ENCODE results near the gene ADGRA1.

Gene ADGRA1

DNA sequence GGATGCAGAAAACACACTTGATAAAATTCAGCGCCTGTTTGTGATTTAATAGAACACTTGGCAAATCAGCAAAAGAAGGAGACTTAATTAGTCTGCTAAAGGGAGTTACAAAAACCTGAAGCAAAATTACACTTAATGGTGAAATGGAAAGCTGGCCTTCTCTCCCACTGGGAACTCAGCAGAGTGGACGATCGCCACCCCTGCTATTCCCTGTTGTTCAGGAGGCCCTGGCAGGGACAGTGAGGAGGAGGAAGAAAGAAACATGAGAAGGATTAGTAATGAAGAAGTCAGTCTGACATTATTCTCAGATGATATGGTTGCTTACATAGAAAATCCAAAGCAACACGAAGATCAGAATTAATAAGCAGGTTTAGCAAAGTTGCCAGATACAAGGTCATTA is 66.7 kb downstream of the ADGRA1 start:
- no peak for DNase-seq

DNA sequence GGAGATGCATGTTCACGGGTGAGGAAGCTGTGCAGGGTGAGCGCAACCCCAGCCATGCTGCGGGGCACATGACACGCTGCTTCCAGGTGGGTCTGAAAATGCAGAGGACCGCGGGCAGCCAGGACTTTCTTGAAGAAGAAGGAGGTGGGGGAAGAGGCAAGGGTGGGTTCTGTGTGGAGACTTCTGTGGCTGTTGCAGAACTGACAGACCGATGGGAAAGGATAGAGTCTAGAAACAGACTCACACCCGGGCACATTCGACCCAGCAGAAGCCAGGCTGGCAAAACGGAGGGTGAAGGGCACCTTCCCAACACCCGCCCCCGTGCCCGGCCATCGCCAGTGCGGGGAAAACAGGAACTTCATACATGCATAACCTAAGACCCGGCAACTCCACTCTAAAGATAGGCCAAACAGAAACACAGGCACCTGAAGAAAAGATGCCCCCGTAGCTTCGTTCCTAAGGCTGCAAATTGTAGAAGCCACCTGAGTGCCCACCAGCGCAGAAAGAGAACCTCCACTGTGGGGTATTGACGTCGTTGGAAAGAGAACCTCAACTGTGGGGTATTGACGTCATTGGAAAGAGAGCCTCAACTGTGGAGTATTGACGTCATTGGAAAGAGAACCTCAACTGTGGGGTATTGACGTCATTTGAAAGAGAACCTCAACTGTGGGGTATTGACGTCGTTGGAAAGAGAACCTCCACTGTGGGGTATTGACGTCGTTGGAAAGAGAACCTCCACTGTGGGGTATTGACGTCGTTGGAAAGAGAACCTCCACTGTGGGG is 67.5 kb downstream of the ADGRA1 start:
- no peak for DNase-seq

DNA sequence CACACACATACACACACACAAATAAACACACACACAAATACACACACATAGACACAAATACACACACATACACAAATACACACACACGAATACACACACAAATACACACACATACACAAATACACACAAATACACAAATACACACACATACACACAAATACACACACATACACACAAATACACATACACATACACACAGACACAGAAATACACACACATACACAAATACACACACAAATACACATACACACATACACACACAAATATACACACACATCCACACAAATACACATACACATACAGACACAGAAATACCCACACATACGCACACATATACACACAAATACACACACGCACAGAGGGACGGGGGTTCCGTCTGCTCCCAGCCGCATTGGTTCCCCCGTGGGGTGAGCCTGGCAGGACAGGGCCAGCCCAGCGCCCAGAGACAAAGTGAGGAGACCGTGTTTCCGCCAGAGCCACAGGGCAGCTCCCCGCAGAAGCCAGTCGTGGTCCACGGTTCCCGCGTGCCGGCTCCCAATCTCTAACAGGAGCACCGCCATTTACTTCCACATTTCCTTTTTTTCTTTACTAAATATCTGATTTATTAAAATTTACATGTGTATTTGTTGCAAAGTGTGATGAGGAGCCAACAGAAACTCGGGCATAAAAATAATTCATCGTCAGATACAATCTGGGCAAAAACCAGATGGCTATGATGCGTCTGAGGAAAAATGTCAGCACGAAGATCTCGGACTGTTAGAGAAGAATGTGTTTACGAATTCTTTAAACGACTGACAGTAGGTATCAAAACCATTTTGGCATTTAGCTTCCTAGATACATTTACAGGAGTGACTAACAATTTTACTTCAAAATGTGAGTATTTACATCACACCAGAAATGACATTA is 69.2 kb downstream of the ADGRA1 start:
- DNase-seq = no peak

DNA sequence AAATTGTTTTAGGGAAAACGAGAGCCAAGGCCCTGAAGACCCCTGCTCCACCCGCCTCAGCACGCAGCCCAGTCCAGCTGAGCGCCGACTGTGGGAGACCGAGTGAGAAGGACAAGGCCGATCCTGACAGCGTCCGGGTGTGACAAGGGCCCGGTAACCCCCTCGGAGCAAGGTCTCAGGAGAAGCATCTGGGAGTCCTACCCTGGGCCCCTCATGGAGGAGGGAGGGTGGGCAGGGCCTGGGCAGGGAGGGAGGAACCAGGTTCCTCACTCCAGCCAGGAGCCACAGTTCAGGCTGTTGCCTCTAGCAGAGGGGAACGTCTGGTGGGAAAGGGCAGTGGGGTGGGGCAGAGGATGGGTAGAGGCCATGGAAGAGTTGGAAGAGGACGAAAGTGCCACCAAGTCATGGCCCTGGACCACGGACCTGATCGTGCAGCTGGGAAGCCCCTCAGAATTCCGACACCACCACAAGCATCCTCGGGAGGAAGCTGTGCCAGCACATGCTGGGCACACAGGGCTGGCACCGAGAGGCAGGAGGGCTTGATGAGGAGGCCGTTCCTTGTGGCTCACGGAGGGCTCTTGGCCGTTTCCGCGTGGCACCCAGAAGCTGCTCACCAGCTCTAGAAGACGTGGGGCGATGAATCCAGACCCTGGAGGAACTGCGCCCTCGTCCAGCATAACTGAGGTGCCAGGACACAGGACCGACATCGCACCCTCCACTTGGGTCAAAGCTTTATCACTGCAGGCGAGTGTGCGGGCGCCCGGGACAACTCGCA is 70.1 kb downstream of the ADGRA1 start:
- DNase-seq = no peak

DNA sequence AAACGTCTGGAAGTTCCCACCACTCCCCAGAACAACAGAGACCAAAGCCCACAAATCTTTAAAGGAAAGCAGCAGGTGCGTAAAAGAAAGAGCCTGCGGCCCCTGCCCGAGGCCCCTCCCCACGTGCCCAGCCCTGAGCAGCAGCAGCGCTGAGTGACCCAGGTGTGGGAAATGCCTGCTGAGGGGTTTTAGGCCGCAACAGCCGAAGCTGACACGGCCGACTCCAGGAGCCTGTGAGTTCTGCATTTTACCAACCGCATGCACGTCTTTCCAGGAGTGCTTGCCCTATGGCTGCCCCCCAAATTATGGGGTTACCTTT is 70.7 kb downstream of the ADGRA1 start:
- no peak for DNase-seq

DNA sequence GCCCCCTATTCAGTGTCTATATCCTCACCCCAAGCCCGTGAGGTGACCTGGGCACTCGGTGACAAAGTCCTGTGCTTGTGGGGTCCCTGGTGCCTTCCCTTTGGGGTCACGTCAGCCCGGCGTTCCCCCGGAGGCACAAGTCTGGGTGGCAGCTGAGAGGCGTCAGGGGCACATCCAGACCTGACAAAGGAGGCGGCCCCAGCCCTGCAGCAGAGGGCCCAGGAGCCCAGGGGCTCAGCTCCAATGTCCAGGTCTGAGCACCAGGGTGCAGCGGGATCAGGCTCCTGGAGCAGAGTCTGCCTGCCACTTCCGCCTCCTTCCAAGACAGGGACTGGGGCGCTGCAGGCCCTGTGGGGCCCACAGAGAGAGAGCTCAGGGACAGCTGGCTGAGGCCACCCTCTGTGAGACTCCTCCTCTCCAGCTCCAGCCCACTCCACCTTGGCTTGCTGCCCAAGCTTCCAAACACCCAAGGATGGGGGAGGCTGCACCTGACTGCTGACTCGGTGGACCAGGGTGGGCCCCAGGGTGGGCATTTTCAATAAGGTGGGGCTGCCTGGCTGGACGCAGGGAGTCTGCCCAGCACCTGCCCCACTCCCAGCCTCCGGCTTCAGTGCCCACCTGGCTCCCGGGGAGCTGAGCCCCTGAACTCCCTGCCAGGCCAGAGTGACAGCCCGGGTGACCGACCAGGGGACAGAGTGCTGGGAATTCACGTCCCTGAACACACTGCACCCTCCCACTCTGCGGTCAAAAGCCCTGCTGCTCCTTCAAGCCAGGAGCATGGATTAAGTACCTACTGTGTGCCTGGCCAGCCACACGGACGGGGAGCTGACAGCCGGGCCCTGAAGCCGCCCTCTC is 71.3 kb downstream of the ADGRA1 start:
- no peak for DNase-seq

DNA sequence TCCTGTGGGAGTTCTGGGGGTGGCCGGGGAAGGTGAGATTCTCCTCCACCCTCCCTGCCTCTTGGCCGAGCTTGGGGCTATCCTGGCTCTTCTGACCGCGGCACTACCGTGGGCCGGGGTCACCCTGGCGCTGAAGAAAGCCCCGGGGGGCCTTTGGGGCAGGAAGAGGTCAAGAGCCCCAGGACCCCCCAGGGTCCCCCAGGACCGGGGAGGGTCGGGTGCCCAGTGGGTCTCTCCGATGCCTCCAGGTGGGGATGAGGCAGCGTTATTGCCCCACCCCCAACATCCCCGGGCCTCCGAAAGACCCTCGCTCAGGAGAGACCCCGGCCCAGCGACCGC is 71.9 kb downstream of the ADGRA1 start:
- DNase-seq = no peak

DNA sequence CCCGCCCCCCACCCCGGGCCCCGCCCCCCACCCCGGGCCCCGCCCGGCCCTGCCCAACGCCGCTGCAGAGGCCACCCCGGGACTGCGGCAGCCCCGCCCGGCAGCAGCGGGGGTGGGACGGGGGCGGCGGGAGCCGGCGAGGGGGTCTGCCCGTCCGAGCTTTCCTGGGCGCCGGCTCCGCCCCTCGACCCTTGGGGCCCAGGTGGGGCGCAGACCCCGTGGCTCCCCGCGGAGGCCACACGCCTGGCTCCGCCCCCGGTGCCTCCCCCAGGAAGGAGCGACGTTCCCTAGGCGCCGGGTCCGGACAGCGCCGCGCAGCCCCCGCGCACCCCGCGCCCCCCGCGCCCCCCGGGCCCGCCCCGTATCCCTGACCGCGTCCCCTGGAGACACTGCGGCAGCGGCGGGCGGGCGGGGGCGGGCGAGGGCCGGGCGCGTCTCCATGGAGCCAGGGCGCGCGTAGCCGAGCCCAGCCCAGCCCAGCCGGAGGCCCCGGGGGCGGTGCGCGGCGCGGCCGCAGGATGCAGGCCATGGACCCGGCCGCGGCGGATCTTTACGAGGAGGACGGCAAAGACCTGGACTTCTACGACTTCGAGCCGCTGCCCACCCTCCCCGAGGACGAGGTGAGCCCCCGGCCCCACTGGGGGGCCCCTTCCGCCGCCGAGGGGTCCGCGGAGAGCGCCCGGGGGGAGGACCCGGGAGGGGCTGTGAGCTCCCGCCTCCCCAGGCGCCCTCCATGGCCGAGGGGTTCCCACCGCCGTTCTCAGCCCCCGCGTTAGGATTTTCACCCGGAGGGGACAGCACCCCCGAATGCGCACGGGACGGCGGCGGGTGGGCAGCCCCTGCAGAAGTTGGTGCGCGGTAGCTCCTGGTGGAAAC is 72.5 kb downstream of the ADGRA1 start, which contains the start of gene KNDC1:
Gene KNDC1 (plus strand): TSS at position 270 of the 876 bp plus-strand sequence. CDS start 249 bp downstream, at position 519.
- DNase-seq = no peak

DNA sequence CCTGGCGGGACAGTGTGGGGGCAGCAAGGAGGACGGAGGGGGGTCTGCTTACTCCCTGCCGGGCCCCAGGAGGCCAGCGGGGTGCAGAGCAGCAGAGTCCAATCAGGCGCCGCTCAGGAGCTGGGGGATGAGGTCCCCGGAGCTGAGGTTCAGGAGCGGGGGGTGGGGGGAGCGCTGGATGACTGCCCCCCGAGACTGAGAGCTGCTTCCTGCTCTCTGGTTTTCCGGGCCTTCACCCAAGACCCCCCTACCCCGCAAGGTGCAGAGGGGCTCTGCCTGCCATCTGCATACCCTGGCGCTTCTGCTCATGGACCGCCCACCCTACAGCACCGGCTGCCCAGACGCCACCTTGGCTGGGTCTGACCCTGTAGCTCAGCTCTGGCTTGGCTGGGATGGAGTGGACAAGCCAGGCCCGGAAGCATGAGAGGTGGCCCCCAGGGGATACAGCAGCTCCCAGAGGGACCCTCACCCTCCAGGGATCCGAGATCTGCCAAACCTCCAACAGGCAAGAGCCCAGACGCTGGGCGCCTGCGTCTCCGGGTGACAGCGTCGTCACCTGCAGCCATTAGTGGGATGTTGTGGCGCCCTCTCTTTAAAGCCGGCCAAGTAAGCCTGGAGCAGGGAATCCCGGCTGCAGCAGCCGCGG is 73.2 kb downstream of the ADGRA1 start:
- no peak for DNase-seq

DNA sequence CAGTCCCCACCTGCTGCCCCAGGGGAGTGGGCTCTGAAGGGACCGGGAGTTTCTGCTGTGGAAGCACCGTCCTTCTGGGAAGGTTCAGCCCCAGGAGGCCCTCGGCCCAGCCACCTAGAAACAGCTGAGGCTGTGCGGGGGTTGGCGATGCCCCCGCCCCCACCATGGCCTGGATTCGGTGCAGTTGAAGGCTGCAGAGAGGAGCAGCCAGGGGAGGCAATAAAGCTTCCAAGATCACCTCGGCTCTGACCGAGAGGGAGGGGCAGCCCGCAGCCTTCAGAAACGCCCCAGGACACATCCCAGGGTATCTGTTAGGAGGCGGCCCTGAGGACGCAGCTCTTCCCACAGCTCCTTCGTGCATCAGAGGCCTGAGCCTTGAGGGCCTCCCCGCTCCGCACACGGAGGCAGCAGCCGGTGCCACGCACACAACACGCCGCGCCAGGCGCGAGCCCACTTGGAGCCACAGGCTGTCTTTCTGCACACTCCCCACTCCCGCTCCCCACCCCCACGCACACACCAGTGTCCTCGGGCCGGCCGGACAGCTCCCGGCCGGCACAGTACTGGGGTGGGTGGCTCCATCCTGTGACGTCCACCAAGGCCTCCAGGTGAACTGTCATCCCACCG is 73.9 kb downstream of the ADGRA1 start:
- DNase-seq = no peak

DNA sequence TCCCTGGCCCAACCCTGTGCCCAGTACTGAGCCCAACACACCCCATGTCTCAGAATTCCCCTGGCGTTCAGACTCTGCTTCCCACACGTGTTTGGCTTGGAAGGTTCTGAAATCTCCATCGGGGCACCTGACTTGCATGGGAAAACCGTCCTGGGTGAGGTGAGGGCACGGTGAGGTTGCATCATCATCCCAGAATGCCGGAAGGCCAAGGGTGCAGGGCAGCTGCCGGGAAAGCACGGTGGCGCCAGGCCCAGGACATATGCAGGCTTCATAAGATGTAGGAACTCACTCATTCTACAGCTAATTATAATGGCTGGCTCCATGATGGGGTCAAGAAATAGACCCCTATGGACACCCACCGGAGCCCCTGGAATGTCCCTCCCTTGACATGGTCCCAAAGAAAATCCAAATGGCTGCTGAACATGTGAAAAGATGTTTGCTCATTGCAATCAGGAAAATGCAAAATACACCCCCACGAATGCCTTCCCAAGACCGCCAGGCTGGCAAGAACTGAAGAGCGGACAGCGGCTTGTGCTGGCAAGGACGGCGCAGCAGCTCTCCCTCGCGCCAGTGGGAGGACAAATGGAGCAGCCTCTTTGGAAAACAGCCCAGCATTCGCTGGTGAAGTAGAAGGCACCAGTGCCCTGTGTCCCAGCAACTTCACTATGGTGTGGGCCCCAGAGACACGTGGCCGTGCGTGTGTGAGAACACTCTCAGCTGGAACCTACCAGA is 74.6 kb downstream of the ADGRA1 start:
- DNase-seq = no peak

DNA sequence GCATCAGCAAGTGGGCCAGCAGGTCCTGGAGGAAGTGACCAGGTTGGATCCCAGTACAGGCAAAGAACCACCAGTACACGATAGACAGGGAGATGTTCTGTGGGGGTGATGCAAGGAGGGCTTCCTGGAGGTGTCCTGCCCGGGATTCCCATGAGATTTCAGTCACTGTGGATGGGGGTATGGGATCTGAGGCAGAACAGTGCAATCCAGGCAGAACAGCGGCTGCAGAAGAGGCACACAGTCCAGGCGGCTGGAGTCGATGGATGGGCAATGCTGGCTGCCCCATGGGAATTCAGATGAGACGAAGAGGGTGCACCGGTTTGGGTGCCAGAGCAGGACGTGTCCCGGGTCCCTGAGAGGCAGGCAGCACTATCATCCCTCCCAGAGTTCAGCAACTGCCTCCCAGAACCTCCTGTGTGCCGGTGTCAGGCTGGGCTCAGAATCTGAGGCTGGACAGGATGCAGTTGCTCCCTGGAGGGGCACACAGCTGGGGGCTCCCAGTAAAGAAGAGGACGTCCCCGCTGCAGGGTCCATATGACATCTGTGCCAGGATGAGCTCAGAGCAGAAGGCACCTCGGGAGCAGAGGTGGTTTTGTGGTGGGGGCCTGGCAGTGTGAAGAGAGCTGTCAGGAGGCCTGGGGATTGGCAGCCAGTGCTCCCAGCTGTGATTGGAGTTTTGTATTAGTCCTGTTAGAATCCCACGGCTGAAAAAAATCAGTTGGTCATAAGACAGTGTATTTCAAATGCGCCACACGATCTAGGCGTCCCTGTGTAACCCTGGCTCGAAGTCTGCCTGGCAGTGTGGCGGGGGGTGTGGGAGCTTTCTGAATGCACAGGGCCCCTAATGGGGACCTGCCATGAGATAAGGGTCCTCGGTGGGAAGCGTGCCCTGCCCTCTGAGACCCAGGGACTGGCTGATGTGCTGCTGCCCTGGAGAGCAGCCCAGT is 75.5 kb downstream of the ADGRA1 start:
- DNase-seq = no peak

DNA sequence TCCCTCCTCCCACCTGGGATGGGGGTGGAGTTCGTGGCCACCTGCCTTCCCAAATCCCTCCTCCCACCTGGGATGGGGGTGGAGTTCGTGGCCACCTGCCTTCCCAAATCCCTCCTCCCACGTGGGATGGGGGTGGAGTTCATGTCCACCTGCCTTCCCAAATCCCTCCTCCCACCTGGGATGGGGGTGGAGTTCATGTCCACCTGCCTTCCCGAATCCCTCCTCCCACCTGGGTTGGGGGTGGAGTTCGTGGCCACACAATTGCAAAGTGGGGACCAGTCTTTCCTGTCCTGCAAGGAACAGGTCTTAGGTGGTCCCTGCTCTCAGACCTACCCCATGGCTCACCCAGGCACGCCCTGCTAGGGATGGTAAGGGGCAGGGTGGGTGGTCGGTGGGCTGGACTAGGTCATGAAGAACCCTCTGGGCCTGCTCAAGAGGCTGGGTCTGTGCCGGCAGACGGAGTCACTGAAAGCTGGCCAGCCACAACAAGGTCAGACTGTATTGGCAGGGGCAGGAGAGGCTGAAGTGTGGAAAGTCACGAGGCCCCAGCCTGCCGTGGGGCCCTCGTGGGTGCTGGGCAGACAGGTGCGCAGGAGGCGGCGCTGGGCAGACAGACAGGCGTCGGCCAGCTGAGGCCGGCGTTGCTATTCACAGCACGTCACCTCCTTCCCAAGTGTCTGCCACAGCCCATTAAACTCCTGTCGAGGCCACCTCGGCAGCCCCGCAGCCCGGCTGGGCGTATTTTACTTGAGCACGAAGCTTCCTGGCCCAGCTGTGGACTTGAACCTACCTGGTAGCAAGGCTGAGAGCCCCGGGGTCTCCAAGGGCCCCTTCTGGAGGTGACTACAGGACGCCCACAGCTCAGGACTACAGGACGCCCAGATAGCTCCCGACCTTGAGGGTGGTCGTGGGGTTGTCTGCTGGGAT is 76.4 kb downstream of the ADGRA1 start:
- no peak for DNase-seq

DNA sequence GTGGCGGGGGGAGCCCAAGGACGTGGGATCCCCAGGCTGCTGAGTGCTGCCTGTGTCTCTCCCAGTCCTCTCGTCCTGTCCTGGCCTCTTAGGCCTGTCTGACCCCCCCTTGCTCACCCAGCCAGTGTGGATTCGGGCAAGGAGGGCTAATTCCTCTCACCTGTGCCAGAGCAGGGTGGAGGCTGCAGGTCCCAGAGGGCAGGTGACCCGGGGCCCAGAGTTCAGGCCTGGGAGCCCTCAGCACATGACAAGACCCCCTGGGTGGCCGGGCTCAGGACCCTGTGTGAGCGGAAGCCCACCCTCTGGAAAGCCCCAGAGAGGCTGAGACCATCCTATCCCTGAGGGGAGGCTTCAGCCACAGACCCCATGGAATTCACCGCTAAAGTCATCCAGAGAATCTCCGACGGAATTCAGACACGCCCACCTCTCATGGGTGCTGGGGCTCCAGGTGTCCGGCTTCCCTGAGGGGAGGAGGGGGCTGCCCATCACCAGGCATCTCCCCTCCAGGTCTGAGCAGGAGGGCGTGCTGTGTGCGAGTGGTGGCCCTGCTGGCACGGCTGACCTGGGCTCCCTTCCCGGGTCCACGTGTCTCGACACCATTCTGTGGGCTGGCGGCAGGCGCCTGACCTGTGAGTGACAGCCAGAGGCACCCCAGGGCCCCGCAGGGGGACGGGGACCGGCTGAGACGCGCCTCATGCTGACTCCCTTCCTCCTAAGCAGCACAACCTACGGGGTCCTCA is 77.3 kb downstream of the ADGRA1 start:
- DNase-seq = no peak

DNA sequence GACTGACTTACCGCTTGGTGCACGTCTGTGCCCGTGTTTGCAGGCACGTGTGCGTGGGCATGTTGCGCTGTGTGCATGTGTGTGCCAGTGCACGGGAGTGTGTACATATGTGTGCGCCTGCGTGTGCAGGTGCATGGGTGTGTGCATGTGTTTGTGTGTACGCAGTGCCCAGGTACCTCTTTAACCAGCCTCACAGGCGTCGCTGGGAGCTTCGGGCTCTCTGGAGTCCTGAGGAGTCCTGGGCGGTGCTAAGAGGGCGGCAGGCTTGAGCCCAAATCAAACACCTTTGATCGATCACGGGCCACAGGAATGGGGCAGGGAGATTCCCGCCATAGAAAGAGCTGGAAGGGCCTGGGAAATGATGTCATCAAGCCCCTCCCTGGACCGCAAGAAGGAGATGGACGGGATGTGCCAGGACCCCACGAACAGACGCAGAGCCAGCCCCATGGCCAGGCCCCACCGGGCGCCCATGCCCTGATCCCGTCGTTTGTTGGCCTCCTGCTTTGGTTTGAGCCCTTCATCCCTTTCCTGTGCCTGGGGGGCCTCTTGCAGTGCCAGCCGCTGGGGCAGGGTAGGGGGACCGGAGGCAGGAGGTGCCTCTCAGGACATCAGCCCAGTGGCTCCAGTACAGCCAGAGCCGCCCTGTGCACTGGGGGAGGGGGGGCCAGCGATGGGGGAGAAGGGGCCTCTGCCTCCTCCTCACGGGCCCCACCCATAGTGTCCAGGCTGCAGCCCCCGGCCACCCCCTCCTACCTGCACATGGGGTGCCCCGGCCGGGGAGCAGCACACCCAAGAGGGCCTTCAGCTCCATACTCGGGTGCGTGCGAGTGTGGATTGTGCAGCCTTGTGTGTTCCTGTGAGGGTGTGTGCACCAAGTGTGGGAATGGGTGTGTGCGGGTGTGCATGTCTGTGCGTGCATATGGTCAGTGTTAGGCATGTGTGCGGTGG is 78.1 kb downstream of the ADGRA1 start:
- no peak for DNase-seq

DNA sequence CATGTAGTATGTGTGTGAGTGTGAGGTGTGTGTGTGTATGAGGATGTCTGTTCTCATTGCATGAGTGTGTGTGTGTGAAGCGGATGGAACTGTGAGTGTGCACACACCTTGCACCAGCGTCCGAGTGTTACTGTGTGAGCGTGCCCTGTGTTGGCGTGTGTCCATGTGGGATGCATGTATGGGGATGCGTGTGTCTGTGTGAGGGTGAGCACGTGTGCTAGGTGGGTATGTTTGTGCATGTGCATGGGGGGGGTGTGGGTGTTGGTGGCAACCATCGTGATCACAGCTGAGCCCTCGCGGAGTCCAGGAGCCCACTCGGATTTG is 78.7 kb downstream of the ADGRA1 start:
- no peak for DNase-seq

Data from T-helper 9 cell (primary cell).